HCT116 (cell line): ENCODE measurements around the gene KIF25.

ENCODE experiments used
- ATF3 ChIP-seq: IDR thresholded peaks from 2 replicates; pipeline ENCODE4 v1.6.1; 2012
- CTCF ChIP-seq, 3 experiments: fragments of 200-600 bp in 1 of 3; sonication (generic) in 1 of 3; IDR thresholded peaks in 2 of 3; conservative IDR thresholded peaks in 1 of 3; 2 replicates each; pipeline ENCODE4 v1.5.1; 2012 to 2017; ENCODE audit warnings: low read depth in 2 of 3, low read length in 2 of 3, antibody characterized with exemption in 1 of 3, borderline replicate concordance in 1 of 3, control low read depth in 1 of 3, mild to moderate bottlenecking in 1 of 3, mixed read lengths in 1 of 3, mixed run types in 1 of 3, moderate library complexity in 1 of 3; ENCODE audit not compliant: insufficient read depth in 1 of 3
- JUND ChIP-seq: IDR thresholded peaks from 2 replicates; pipeline ENCODE4 v1.6.1; 2012
- POLR2A ChIP-seq: IDR thresholded peaks from 2 replicates; pipeline ENCODE4 v1.7.0; 2011; ENCODE audit warnings: borderline replicate concordance; ENCODE audit not compliant: insufficient read depth, insufficient read length; ENCODE audit errors: extremely low read depth
- POLR2AphosphoS5 ChIP-seq: IDR thresholded peaks from 2 replicates; pipeline ENCODE4 v1.6.1; 2011; ENCODE audit warnings: mild to moderate bottlenecking, low read depth, low read length, moderate library complexity
- SIN3A ChIP-seq: IDR thresholded peaks from 2 replicates; pipeline ENCODE4 v1.6.1; 2012; ENCODE audit warnings: low read depth
- SP1 ChIP-seq: IDR thresholded peaks from 2 replicates; pipeline ENCODE4 v1.6.1; 2012; ENCODE audit warnings: low read depth
- ZBTB33 ChIP-seq: IDR thresholded peaks from 2 replicates; pipeline ENCODE4 v1.6.1; 2011; ENCODE audit warnings: mild to moderate bottlenecking, low read length, moderate library complexity; ENCODE audit not compliant: insufficient replicate concordance; ENCODE audit errors: extremely low read depth

- no peak for TF ChIP-seq SIN3A
- TF ChIP-seq ZBTB33: no peak
- no peak for TF ChIP-seq CTCF (IDR thresholded peaks at IDR 0.05 in 2 of 3, conservative IDR thresholded peaks at IDR 0.05 in 1 of 3; ENCODE audit: borderline replicate concordance in 1 of 3, insufficient read depth in 1 of 3, low read depth in 2 of 3, low read length in 2 of 3)
- no peak for TF ChIP-seq POLR2AphosphoS5
- no peak for TF ChIP-seq ATF3
- TF ChIP-seq POLR2A: no peak
- TF ChIP-seq JUND: no peak
- TF ChIP-seq SP1: no peak
Measured at GRCh38 chr6:167952512-167952859, 45.0 kb upstream of the KIF25 start.
